KBM-7 (cell line): Measurements from ENCODE around the gene MATCAP1.

ENCODE experiments used
- DNase-seq: peaks from one replicate; pipeline ENCODE4 v3.0.0-alpha.2; 2015
- in situ Hi-C: fragments of 300-500 bp; cut with MboI; formaldehyde crosslinking; loops from 2 replicates; pipeline ENCODE4 v1.14.3; 2020; ENCODE audit warnings: low sequenced_read_pairs, low pct_unique_long_range_greater_than_20kb, mixed read lengths

The MATCAP1 gene

DNA sequence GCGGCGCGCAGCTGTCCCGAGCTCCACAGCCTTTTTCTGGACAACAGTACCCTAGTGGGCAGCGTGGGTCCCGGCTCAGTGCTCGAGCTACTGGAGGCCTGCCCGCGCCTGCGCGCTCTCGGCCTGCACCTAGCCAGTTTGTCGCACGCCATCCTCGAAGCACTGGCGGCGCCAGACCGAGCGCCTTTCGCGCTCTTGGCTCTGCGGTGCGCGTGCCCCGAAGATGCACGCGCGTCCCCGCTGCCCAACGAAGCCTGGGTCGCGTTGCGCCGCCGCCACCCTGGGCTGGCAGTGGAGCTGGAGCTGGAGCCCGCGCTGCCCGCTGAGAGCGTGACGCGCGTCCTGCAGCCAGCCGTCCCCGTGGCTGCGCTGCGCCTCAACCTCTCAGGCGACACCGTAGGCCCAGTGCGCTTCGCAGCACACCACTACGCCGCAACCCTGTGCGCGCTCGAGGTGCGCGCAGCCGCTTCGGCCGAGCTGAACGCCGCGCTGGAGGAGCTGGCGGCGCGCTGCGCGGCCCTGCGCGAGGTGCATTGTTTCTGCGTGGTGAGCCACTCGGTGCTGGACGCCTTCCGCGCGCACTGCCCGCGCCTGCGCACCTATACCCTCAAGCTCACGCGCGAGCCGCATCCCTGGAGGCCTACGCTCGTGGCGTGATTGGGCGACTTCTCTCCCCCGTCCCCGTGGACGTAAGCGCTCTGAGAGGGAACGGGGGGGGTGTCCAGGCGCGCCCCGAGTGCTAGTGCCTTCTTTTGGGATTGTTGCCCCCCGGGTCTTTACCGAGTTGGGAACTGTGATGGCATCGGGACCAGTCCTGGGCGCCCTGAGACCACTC, 20.4 kb downstream of the MATCAP1 start:
- DNase-seq = no peak
- in situ Hi-C loops = no loop called here

DNA sequence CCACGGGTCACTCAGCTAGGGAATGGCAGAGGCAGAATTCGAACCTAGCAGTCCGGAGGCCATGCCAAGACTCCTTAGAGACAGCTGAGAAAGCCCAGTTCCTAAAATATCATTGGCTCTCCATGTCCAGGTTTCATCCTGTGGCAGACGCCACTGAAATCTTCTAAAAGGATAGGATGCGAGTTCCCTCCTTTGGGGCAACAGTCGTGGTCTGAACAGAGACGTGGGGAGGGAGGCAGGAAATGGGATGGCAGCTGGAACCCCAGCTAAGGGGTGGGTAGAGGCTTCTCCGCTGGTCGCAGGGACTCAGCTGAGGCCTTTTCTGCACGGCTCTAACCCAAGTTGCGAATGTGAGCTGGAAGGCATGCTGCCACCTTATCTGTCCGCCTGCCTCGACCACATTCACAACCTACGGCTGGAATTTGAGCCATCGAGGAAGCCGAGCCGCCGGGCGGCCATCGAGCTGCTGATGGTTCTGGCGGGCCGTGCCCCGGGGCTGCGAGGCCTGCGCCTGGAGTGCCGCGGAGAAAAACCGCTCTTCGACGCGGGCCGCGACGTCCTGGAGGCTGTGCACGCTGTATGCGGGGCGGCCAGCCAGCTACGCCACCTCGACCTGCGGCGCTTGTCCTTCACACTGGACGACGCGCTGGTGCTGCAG, 21.1 kb downstream of the MATCAP1 start:
- in situ Hi-C loops = no loop called here
- no peak for DNase-seq

- in situ Hi-C loops = no loop called here
- no peak for DNase-seq
Observed at GRCh38 chr16:67161595-67162058, 22.1 kb downstream of the MATCAP1 start.

DNA sequence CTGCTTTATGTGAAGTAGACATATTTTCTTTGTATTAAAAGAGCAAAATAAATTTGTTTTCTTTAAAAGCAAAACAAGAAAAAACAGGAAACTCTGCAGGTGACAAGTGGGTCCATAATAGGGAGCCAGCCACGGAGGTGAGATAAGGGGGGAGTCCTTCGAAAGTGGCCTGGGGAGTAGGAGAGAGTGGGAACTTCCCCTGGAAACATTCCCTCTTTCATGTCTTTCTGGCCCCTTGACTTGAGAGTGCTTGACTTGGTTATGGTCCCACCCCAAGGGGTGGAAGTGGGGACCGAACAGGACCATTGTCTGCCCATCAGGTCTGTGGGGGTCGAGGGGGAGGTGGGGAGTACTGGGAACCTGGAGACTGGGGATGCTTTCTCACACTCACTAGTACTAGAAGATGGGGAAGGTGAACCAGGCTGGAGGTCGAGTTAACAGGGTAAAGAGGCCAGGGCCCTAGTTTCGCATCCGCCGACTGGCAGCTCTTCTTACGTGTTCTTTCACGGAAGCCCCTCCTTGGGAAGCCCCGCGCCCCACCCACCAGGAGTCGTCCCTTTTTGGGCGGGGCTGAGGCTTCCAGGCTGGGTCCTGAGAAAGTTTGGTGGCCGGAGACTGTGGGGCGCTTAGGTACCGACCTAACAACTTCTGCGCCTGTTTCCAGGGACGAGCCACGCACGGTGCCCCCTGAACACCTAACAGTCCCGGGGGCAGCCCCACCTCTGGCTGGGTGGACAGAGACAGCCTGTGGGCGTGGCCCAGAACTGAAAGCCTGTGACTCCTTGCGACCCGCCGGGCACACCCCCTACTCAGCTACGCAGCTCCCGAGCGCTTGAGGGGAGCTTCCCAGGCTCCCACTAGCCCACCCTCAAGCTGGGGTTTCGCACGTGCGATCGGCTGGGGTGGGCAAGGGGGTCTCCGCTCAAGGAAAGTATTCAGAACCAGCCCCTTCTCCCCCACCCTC, 24.8 kb downstream of the MATCAP1 start:
- in situ Hi-C loops = no loop called here
- peak; percentile 51 for DNase-seq

GRCh38 chr16:67157892-67158635, 25.7 kb downstream of the MATCAP1 start:
- DNase-seq = no peak
- in situ Hi-C loops = no loop called here

DNA sequence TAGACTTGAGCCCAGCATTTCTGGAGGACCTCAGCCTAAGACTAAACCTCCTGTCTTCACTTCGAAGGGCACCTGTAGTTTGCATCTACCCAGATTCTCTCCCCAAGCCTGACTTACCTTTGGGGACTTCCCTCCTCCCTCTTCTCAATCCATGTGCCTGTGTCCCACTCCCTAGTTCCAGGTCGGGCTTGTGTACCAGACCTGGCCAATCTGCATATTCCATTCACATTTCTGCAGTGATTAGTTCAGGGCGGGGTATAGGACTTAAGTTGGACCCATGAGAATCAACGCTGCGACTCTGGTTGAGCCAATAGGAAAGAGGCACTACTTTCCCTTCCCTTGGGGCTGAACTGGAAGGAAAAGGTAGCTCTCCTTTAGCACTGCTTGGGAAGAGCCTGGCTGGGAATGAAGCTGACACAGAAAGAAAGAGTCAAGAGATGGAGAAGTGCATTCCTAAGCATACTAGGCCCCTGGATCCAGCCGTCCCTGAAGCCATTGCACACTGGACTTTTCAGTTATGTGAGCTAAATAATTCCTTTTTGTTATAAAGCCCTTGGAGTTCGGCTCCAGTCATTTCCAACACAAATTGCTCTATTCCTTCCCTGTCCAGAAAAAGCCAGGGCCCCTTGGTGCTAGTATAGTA, 26.5 kb downstream of the MATCAP1 start:
- in situ Hi-C loops = no loop called here
- no peak for DNase-seq

DNA sequence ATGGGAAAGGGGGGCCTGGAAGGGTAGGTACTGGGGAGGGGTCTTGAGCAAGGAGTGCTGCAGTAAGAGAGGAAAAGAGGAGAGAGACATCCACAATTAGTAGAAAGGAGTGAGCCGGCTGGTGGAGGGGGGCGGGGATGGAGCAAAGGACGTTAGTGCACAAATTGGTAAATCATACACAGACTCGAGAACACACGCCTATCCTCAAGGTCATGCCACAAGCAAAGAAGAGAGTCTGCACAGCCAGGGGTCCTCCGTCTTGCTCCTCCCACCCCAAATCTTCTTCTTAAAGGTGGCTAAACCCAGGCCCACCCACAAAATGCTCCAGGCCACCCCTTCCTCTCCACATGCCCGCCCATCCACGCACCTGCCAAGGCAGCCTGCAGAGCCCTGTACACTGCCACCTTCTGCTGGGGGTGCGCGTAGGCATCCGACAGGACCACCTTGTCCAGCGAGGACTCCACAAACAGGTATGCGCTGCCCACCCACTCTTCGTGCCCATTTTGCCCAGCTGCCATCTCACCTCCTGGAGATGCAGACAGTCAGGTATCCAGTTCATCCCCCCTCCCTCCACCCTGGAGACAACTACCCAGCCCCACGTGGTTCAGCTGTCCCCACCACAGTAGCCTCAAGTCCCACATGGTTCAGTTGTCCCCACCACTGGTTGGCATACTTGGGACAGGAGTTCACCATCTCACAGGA, 27.5 kb downstream of the MATCAP1 start:
- DNase-seq = no peak
- in situ Hi-C loops = no loop called here

DNA sequence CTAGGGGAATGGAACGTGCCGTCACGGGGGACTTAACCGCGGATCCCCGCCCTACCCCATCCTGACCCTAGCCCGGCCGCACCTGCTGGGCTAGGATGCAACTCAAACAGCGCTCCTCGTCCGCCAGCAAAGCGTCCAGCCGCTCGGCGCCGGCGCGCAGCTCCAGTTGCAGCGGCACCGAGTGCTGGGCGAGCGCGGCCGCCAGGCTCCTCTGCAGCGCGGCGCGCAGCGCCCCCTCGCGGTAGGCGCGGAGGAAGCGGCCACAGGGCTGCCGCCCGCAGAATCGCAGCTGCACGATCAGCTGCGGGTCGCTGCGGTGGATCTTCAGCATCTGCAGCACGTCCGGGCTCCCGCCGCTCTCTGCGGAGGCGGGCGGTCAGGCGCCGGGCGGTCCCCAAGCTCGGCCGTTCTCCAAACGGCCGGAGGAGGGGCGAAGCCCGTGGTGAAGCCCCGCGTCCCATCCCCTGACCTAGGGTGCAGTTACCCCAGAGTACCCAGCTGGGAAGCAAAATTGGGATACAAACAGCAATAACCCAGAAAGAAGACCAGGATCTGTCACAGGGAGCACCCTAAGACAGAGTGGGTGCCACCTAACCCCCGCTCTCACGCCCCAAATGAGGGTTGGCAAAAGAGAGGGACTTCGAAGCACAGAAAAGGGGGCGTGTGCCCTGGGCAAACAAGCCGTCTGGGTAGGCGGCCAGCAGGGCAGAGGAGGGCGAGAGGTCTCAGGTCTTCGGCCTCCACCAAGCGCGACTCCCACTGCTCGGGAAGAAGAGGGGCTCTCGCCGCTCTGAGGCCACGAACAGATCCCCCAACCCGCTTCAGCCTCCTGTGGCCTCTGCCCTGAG, 28.2 kb downstream of the MATCAP1 start:
- in situ Hi-C loops = no loop called here
- DNase-seq = peak; percentile 73

DNA sequence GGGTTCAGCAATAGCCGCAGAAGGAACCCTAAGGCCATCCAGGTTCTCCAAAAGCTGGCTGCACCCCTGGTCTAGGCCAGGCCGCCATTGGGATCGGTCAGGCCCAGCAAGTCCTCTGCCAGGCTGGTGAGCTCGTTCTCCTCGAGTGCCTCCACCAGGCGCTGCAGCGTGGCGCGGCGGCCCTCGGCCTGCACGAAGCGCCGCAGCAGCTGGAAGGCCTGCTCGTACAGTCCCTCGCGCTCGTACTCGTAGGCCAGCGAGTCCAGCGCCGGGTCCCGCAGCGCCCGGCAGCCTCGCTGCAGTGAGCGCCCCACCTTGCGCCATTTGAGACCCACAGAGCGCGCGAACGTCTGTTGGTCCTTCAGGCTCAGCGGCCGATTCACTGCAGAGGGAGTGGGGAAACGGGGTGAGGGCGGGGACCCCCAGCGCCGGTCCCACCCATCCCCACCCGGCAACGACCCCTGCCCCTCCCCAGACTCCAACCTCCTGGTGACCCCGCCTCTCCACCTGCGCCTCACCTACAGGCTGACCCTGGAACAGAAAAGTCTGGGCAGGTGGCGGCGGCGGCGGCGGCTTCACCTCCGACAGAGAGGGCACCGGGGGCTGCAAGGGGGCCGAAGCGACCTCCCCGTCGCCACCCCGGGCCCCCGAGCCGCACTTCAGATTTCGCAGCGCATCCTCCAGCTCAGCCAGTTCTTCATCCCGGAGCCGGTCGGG, 29.0 kb downstream of the MATCAP1 start:
- in situ Hi-C loops = no loop called here
- no peak for DNase-seq

DNA sequence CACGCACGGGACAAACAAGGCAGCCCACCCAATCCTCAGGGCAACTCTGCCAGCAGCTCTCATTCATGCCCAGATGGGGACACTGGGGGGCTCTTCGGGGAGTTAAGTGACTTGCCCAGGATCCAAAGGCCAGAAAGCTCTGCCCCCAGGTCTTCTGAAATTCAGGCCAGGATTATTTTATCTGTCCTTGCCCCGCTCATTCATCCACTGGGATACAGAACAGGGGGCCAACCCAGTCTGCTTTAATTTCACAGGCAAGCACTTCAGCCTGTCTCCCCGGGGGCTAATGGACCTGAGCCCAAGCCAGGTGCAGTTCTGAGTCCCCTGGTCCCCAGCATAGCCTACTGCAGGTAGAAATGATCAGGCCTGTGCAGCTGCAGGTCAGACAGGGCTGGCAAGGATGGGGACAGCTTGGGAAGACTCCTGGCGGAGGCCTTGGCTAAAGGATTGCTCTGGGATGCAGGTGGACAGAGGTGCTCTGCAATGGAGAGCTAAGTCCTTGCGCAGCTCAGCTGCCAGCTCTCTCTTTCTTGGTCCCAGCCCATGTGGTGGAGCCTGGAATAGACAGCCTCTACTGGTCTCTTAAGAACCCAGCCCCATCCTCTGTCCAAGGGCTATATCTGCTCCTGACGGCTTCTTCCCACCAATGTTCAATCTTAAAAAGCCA, 32.2 kb downstream of the MATCAP1 start:
- no peak for DNase-seq
- in situ Hi-C loops = no loop called here

GRCh38 chr16:67150833-67151396, 32.8 kb downstream of the MATCAP1 start, which contains the start of gene B3GNT9:
Gene B3GNT9 (minus strand): TSS chr16:67150998. CDS start chr16:67150485, 513 bp downstream.
- no peak for DNase-seq
- in situ Hi-C loops = no loop called here

DNA sequence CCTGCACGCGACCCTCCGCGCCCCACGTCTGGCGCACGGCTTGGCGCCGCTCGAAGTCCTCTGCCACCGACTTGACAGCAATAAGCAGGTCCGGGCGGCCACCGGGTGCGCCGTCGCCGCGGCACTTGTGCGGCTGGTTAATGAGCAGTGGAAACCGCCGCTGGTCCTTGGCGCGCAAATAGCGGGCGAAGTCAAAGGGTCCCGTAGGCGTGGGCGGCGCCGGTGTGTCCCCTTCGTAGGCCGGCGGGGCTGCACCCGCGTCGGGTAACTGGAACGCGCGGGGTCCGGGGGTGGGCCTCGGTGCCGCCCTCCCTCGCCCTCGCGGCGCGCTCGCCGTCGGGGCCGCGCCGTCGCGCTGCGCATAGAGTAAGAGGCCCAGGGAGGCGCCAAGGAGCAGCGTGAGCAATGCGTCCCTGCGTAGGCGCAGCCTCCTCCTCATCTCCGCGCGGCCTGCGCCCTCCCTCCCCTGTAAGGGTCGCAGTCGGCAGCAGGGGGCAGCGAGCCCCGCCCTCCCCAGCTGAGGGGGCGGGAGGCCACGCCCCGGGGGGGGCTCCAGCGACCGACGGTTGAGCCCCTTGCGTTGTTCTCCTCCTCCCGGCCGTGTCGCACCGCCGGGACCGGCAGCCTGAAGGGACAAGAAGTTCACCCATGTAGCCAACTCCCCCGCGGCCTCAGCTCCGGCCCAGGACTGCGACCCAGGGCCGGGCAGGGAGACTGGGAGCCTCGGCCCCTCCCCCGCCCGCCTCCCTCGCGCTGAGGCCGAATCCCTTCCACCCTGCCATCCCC, 33.5 kb downstream of the MATCAP1 start:
- DNase-seq = no peak
- in situ Hi-C loops = no loop called here

- in situ Hi-C loops = no loop called here
- DNase-seq = no peak
Observed at GRCh38 chr16:67149276-67150046, 34.3 kb downstream of the MATCAP1 start.

GRCh38 chr16:67148656-67149275, 35.0 kb downstream of the MATCAP1 start:
- in situ Hi-C loops = no loop called here
- no peak for DNase-seq
